Measurements from ENCODE around the gene CDH8.
"Not testable (repeated sequence)": the region's sequence is repeated elsewhere in the genome, so short reads cannot be mapped to it uniquely, and the experiment has no call there.

Gene CDH8

DNA sequence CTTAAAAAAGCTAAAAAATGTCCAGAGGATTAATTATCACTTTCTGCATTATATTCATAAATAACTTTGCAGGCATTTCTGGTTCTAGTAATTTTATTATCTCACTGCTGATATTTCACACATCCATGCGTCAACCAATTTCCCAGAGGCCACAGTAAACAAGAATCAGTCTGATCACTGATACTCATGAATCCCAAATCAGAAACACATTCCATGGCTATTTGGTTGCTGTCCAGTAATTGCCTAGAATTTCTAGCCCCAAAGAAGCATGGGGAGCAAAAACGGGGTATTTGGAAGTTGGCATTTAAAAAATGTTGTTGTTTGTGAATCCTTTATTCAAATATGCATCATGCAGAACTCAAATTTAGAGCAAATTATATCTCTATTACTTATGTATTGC, 244.8 kb downstream of the CDH8 start:
- no peaks in the 10 kb centered on the region for H3K9me3 ChIP-seq (ENCODE audit: control insufficient read depth in 2 of 2, low read length in 2 of 2)
- no peaks in the 10 kb centered on the region for H3K4me1 ChIP-seq (ENCODE audit: control insufficient read depth, insufficient read depth, low read length)
- H3K4me3 ChIP-seq (ENCODE audit: low read length in 2 of 2) = no peak overlapping the region
- H3K9ac ChIP-seq (ENCODE audit: low read length in 2 of 2) = no peak overlapping the region
- H3K27ac ChIP-seq (ENCODE audit: low read length) = no peak overlapping the region
- H3K36me3 ChIP-seq (ENCODE audit: control insufficient read depth in 2 of 2, insufficient read depth in 2 of 2, low read length in 2 of 2) = no peaks in the 10 kb centered on the region
- no peaks in the 10 kb centered on the region for H3K27me3 ChIP-seq (ENCODE audit: control insufficient read depth in 1 of 2, insufficient read depth in 2 of 2, low read length in 2 of 2)

DNA sequence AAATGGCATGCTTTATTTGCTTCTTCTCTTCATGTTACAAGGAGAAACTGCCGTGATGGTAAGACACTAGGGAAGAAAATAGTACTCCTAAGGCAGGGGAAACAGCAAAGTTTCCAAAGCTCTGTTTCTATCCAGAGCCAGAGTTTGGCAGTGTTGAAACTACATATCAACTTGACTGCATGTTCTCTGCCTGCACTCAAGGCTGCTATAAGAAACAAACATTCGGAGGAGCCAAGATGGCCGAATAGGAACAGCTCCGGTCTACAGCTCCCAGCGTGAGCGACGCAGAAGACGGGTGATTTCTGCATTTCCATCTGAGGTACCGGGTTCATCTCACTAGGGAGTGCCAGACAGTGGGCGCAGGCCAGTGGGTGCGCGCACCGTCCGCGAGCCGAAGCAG, 254.4 kb downstream of the CDH8 start:
- not testable (repeated sequence) for H3K27me3 ChIP-seq (ENCODE audit: control insufficient read depth in 1 of 2, insufficient read depth in 2 of 2, low read length in 2 of 2); H3K9ac ChIP-seq (ENCODE audit: low read length in 2 of 2); H3K9me3 ChIP-seq (ENCODE audit: control insufficient read depth in 2 of 2, low read length in 2 of 2); H3K27ac ChIP-seq (ENCODE audit: low read length); H3K4me3 ChIP-seq (ENCODE audit: low read length in 2 of 2); H3K36me3 ChIP-seq (ENCODE audit: control insufficient read depth in 2 of 2, insufficient read depth in 2 of 2, low read length in 2 of 2); H3K4me1 ChIP-seq (ENCODE audit: control insufficient read depth, insufficient read depth, low read length)

- Histone ChIP-seq H3K4me3 (ENCODE audit: low read length in 2 of 2) (no peak overlapping the region), H3K27me3 (ENCODE audit: control insufficient read depth in 1 of 2, insufficient read depth in 2 of 2, low read length in 2 of 2) (no peaks in the 10 kb centered on the region), H3K9ac (ENCODE audit: low read length in 2 of 2) (no peak overlapping the region), H3K36me3 (ENCODE audit: control insufficient read depth in 2 of 2, insufficient read depth in 2 of 2, low read length in 2 of 2) (no peaks in the 10 kb centered on the region), H3K4me1 (ENCODE audit: control insufficient read depth, insufficient read depth, low read length) (no peaks in the 10 kb centered on the region), H3K9me3 (ENCODE audit: control insufficient read depth in 2 of 2, low read length in 2 of 2) (no peaks in the 10 kb centered on the region), H3K27ac (ENCODE audit: low read length) (no peak overlapping the region)
Observed at GRCh38 chr16:61780161-61780560, 256.1 kb downstream of the CDH8 start.

DNA sequence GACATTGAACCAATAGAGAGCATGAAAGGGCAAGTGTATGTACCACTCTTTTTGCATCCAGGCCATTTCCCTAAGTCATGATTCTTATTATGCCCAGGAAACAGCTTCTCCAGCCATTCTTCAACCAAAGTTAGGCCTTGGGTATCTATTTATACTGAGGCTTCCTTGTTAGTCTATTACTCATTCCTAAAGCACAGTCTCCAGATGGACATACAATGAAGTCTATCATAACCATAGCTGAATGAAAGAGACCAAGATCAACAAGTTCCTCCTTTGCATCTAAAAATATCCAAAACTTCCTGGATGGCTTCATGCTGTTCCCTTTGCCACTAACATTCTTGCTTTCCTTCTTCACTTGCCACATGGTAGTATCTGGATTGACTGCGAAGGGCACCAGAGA, 265.9 kb downstream of the CDH8 start:
- no peak overlapping the region for H3K4me3 ChIP-seq (ENCODE audit: low read length in 2 of 2)
- H3K4me1 ChIP-seq (ENCODE audit: control insufficient read depth, insufficient read depth, low read length) = no peaks in the 10 kb centered on the region
- H3K9ac ChIP-seq (ENCODE audit: low read length in 2 of 2) = no peak overlapping the region
- H3K36me3 ChIP-seq (ENCODE audit: control insufficient read depth in 2 of 2, insufficient read depth in 2 of 2, low read length in 2 of 2) = no peaks in the 10 kb centered on the region
- H3K27ac ChIP-seq (ENCODE audit: low read length) = no peak overlapping the region
- H3K27me3 ChIP-seq (ENCODE audit: control insufficient read depth in 1 of 2, insufficient read depth in 2 of 2, low read length in 2 of 2) = no peaks in the 10 kb centered on the region
- peaks cover 0 to 4% of the 10 kb centered on the region in 2 donors for H3K9me3 ChIP-seq (ENCODE audit: control insufficient read depth in 2 of 2, low read length in 2 of 2)

DNA sequence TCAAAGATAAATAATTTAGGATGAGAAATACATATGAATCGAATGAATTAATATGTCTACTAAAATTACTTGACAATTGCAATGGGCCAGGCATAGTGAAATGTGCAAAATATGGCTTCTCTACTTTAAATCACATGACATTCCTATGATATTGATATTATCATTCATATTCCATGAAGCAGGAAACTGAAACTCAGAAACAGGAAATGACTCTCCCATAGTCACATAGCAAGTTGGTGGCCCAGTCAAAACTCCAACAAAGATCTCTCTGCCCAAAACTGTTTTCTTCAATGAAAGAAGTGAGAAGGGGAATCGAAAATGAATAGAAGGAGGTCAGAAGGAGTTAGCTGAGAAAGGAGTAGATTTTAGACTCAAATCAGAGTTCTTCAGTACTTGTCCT, 272.2 kb downstream of the CDH8 start:
- Histone ChIP-seq H3K9me3 (ENCODE audit: control insufficient read depth in 2 of 2, low read length in 2 of 2) (peaks cover 0 to 4% of the 10 kb centered on the region in 2 donors), H3K36me3 (ENCODE audit: control insufficient read depth in 2 of 2, insufficient read depth in 2 of 2, low read length in 2 of 2) (no peaks in the 10 kb centered on the region), H3K4me1 (ENCODE audit: control insufficient read depth, insufficient read depth, low read length) (no peaks in the 10 kb centered on the region), H3K9ac (ENCODE audit: low read length in 2 of 2) (no peak overlapping the region), H3K4me3 (ENCODE audit: low read length in 2 of 2) (no peak overlapping the region), H3K27ac (ENCODE audit: low read length) (no peak overlapping the region), H3K27me3 (ENCODE audit: control insufficient read depth in 1 of 2, insufficient read depth in 2 of 2, low read length in 2 of 2) (no peaks in the 10 kb centered on the region)

- no peak overlapping the region for H3K4me3 ChIP-seq (ENCODE audit: low read length in 2 of 2)
- H3K36me3 ChIP-seq (ENCODE audit: control insufficient read depth in 2 of 2, insufficient read depth in 2 of 2, low read length in 2 of 2) = no peaks in the 10 kb centered on the region
- H3K4me1 ChIP-seq (ENCODE audit: control insufficient read depth, insufficient read depth, low read length) = no peaks in the 10 kb centered on the region
- no peak overlapping the region for H3K9ac ChIP-seq (ENCODE audit: low read length in 2 of 2)
- no peaks in the 10 kb centered on the region for H3K27me3 ChIP-seq (ENCODE audit: control insufficient read depth in 1 of 2, insufficient read depth in 2 of 2, low read length in 2 of 2)
- H3K27ac ChIP-seq (ENCODE audit: low read length) = no peak overlapping the region
- peaks cover 0 to 4% of the 10 kb centered on the region in 2 donors for H3K9me3 ChIP-seq (ENCODE audit: control insufficient read depth in 2 of 2, low read length in 2 of 2)
Observed at GRCh38 chr16:61763013-61763412, 273.2 kb downstream of the CDH8 start.

DNA sequence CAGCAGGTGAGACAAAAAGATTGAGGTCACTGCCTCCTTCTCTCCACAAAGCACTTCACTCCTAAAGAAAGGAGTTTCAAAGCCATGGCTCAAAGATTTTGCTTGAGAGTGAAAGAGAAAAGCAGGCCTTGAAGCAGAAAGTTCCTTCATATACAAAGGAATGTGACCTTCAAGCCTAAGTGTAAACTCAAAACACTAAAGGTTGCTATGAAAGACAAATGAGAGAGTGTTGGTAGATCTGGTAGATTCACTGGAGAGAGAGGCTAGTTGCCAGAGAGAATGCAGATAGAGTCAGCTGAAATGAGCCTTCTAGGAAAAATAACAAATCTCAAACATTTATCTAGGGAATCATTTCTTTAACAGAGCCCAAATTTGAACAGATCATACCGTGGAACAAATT, 305.2 kb downstream of the CDH8 start:
- H3K9ac ChIP-seq (ENCODE audit: low read length in 2 of 2) = no peak overlapping the region
- no peaks in the 10 kb centered on the region for H3K9me3 ChIP-seq (ENCODE audit: control insufficient read depth in 2 of 2, low read length in 2 of 2)
- no peak overlapping the region for H3K4me3 ChIP-seq (ENCODE audit: low read length in 2 of 2)
- no peaks in the 10 kb centered on the region for H3K27me3 ChIP-seq (ENCODE audit: control insufficient read depth in 1 of 2, insufficient read depth in 2 of 2, low read length in 2 of 2)
- H3K27ac ChIP-seq (ENCODE audit: low read length) = no peak overlapping the region
- no peaks in the 10 kb centered on the region for H3K4me1 ChIP-seq (ENCODE audit: control insufficient read depth, insufficient read depth, low read length)
- H3K36me3 ChIP-seq (ENCODE audit: control insufficient read depth in 2 of 2, insufficient read depth in 2 of 2, low read length in 2 of 2) = no peaks in the 10 kb centered on the region

DNA sequence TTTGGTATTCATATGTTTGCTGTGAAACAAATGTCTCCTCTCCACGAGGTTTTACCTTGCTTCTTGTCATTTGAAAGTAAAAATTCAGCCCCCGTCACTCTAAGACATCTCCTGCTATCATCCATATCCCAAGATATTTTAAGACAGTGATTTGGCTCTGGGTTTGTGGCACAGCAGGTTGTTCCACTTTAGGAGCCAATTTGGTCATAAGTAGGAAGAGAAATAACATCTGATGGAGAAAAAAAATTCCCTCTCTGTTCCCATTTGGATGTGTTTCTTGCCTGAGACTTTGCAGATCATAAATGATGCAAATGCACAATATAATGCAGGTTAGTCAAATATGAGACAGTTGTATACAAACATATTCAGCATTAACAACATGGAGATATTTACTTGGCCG, 309.5 kb downstream of the CDH8 start:
- Histone ChIP-seq H3K9me3 (ENCODE audit: control insufficient read depth in 2 of 2, low read length in 2 of 2) (no peaks in the 10 kb centered on the region), H3K36me3 (ENCODE audit: control insufficient read depth in 2 of 2, insufficient read depth in 2 of 2, low read length in 2 of 2) (no peaks in the 10 kb centered on the region), H3K27ac (ENCODE audit: low read length) (no peak overlapping the region), H3K4me3 (ENCODE audit: low read length in 2 of 2) (no peak overlapping the region), H3K27me3 (ENCODE audit: control insufficient read depth in 1 of 2, insufficient read depth in 2 of 2, low read length in 2 of 2) (no peaks in the 10 kb centered on the region), H3K9ac (ENCODE audit: low read length in 2 of 2) (no peak overlapping the region), H3K4me1 (ENCODE audit: control insufficient read depth, insufficient read depth, low read length) (no peaks in the 10 kb centered on the region)

DNA sequence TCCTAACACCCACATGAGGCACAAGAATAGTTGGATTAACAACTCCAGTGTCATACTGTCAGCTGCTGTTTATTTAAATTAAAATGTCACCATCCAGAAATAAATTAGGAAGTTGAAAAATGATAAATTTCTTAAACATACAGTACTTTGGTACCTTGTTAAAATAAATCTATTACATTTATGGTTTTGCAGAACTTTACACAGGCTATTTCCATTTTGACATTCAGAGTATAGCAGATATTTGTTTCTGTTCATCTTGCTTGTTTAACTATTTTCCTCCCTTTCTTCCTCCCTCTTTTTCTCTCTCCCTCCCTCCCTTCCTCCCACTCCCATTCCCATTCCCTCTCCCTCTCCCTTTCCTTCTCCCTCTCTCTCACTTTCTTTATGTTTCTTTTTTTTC, 310.1 kb downstream of the CDH8 start:
- H3K4me1 ChIP-seq (ENCODE audit: control insufficient read depth, insufficient read depth, low read length) = no peaks in the 10 kb centered on the region
- no peak overlapping the region for H3K27ac ChIP-seq (ENCODE audit: low read length)
- H3K9me3 ChIP-seq (ENCODE audit: control insufficient read depth in 2 of 2, low read length in 2 of 2) = no peaks in the 10 kb centered on the region
- H3K4me3 ChIP-seq (ENCODE audit: low read length in 2 of 2) = no peak overlapping the region
- H3K36me3 ChIP-seq (ENCODE audit: control insufficient read depth in 2 of 2, insufficient read depth in 2 of 2, low read length in 2 of 2) = no peaks in the 10 kb centered on the region
- no peaks in the 10 kb centered on the region for H3K27me3 ChIP-seq (ENCODE audit: control insufficient read depth in 1 of 2, insufficient read depth in 2 of 2, low read length in 2 of 2)
- H3K9ac ChIP-seq (ENCODE audit: low read length in 2 of 2) = no peak overlapping the region

- Histone ChIP-seq H3K36me3 (ENCODE audit: control insufficient read depth in 2 of 2, insufficient read depth in 2 of 2, low read length in 2 of 2) (no peaks in the 10 kb centered on the region), H3K27ac (ENCODE audit: low read length) (no peak overlapping the region), H3K4me3 (ENCODE audit: low read length in 2 of 2) (no peak overlapping the region), H3K9me3 (ENCODE audit: control insufficient read depth in 2 of 2, low read length in 2 of 2) (no peaks in the 10 kb centered on the region), H3K4me1 (ENCODE audit: control insufficient read depth, insufficient read depth, low read length) (no peaks in the 10 kb centered on the region), H3K27me3 (ENCODE audit: control insufficient read depth in 1 of 2, insufficient read depth in 2 of 2, low read length in 2 of 2) (no peaks in the 10 kb centered on the region), H3K9ac (ENCODE audit: low read length in 2 of 2) (no peak overlapping the region)
Observed at GRCh38 chr16:61721544-61721943, 314.7 kb downstream of the CDH8 start.

GRCh38 chr16:61715393-61715792, 320.8 kb downstream of the CDH8 start:
- Histone ChIP-seq H3K27me3 (ENCODE audit: control insufficient read depth in 1 of 2, insufficient read depth in 2 of 2, low read length in 2 of 2) (no peaks in the 10 kb centered on the region), H3K9ac (ENCODE audit: low read length in 2 of 2) (no peak overlapping the region)

DNA sequence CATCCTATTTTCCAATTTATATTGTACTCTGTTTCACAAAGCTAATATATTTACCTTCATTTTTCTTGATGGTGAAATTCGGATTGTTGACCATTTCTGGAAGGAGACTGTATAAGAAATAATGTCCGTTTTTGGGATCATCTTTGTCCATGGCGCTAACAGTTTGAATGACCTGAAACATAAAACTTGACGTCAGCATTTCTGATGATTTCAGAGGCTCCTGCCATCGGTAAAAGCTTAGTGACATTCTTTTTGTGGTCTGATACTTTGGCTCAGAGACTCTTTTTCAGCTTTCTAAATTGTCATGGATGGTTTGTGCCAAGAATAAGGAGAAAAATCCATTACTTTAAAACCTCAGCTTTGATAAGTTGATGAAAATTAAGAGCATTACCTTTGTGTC, 322.5 kb downstream of the CDH8 start:
- Histone ChIP-seq H3K4me3 (ENCODE audit: low read length in 2 of 2) (no peak overlapping the region), H3K9me3 (ENCODE audit: control insufficient read depth in 2 of 2, low read length in 2 of 2) (no peaks in the 10 kb centered on the region), H3K27ac (ENCODE audit: low read length) (no peak overlapping the region), H3K4me1 (ENCODE audit: control insufficient read depth, insufficient read depth, low read length) (no peaks in the 10 kb centered on the region), H3K9ac (ENCODE audit: low read length in 2 of 2) (no peak overlapping the region), H3K27me3 (ENCODE audit: control insufficient read depth in 1 of 2, insufficient read depth in 2 of 2, low read length in 2 of 2) (no peaks in the 10 kb centered on the region), H3K36me3 (ENCODE audit: control insufficient read depth in 2 of 2, insufficient read depth in 2 of 2, low read length in 2 of 2) (no peaks in the 10 kb centered on the region)

More at GRCh38 chr16:61715393-61715792, 320.8 kb downstream of the CDH8 start:
- H3K36me3 ChIP-seq (ENCODE audit: control insufficient read depth in 2 of 2, insufficient read depth in 2 of 2, low read length in 2 of 2) = no peaks in the 10 kb centered on the region
- H3K4me1 ChIP-seq (ENCODE audit: control insufficient read depth, insufficient read depth, low read length) = no peaks in the 10 kb centered on the region
- H3K4me3 ChIP-seq (ENCODE audit: low read length in 2 of 2) = no peak overlapping the region
- H3K9me3 ChIP-seq (ENCODE audit: control insufficient read depth in 2 of 2, low read length in 2 of 2) = no peaks in the 10 kb centered on the region
- no peak overlapping the region for H3K27ac ChIP-seq (ENCODE audit: low read length)
